Fibroblast of pulmonary artery (primary cell): ENCODE results near the gene MYMX.

Experiments used
- DNase-seq: peaks from one replicate; pipeline ENCODE4 v3.0.0-alpha.2; 2010; ENCODE audit warnings: low read depth
- H3K4me3 ChIP-seq: replicated peaks from 2 replicates; pipeline ENCODE4 v1.5.1; 2011; ENCODE audit warnings: low read depth, mild to moderate bottlenecking, control low read depth, low read length, moderate library complexity
- TF ChIP-seq, protein P1 (sequence below): IDR thresholded peaks from 2 replicates; pipeline ENCODE4 v1.5.1; 2011; ENCODE audit warnings: mild to moderate bottlenecking, control low read depth, low read length, inconsistent platforms; ENCODE audit errors: missing control alignments

The MYMX gene

DNA sequence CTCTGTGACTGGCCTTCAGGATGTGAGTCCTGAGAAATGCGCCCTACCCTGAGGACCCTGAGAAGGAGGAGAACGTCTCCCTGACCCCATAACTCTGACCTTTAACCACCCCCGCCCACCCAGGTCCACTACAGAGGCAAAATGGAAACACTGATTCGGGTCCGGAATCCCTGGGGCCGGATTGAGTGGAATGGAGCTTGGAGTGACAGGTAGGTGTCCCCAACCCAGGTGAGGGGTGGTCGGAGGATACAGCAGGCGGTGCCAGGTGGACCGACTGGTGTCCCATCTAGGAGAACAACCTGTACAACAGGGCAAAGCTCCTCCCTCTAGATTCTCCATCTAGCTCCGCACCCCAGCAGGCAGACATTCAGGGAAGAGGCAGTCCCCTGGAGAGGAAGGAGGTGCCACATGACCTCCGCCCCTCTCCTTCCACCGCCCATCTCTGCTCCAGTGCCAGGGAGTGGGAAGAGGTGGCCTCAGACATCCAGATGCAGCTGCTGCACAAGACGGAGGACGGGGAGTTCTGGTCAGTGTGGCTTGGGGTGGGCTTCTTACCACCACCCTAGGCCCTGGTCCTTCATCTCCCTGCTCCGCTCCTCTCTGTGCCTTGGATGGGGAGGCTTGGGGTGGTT, 40.5 kb upstream of the MYMX start:
- TF ChIP-seq, protein P1, sequence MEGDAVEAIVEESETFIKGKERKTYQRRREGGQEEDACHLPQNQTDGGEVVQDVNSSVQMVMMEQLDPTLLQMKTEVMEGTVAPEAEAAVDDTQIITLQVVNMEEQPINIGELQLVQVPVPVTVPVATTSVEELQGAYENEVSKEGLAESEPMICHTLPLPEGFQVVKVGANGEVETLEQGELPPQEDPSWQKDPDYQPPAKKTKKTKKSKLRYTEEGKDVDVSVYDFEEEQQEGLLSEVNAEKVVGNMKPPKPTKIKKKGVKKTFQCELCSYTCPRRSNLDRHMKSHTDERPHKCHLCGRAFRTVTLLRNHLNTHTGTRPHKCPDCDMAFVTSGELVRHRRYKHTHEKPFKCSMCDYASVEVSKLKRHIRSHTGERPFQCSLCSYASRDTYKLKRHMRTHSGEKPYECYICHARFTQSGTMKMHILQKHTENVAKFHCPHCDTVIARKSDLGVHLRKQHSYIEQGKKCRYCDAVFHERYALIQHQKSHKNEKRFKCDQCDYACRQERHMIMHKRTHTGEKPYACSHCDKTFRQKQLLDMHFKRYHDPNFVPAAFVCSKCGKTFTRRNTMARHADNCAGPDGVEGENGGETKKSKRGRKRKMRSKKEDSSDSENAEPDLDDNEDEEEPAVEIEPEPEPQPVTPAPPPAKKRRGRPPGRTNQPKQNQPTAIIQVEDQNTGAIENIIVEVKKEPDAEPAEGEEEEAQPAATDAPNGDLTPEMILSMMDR, result no peak
- no peak for DNase-seq
- H3K4me3 ChIP-seq, result no peak overlapping the region

DNA sequence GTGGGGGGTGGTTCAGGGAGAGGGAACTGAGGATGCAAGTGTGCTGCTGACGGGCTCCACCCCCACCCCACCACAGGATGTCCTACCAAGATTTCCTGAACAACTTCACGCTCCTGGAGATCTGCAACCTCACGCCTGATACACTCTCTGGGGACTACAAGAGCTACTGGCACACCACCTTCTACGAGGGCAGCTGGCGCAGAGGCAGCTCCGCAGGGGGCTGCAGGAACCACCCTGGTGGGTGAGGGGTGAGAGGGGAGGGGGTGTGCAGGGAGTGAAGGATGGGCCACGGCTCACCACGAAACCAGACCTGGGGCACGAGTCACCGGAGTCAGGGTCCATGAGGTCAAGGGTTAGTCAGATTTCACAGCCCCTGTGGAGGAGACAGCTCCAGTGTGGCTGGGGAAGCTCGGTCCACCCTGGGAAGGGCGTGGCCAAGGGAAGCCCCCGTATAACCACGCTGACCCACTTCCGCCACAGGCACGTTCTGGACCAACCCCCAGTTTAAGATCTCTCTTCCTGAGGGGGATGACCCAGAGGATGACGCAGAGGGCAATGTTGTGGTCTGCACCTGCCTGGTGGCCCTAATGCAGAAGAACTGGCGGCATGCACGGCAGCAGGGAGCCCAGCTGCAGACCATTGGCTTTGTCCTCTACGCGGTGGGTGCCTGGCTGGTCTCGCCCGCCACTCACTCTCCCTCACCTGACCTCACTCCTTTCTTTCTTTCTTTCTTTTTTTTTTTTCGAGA, 39.8 kb upstream of the MYMX start:
- H3K4me3 ChIP-seq, result no peak overlapping the region
- TF ChIP-seq, protein P1, result no peak
- no peak for DNase-seq

DNA sequence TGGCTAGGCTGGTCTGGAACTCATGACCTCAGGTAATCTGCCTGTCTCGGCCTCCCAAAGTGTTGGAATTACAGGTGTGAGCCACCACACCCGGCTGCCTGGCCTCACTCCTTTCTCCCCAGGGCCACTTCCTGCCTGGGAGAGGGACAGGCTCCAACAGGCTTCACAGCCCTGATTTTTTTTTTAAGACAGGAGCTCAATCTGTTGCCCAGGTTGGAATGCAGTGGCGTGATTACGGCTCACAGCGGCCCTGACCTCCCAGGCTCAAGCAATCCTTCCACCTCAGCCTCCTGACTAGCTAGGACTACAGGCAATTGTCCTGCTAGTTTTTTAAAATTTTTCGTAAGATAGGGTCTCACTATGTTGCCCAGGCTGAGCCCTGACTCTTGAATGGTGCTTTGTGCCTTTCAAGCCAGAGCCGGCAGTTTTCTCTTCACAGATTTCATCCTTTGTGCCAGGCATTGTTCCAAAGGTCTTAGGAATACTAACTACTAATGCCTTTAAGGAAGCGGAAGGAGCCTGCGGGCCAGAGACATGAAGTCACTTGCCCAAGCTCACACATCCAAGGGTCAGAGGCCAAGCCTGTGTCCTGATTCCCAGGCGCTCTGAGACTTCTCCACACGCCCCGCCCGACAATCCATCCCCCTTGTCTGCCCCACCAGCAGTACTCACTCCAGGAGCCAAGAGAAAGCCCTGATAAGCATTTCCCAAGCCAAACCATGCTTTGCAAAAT, 38.9 kb upstream of the MYMX start:
- no peak overlapping the region for H3K4me3 ChIP-seq
- TF ChIP-seq, protein P1, result no peak
- peak; percentile 96 for DNase-seq

DNA sequence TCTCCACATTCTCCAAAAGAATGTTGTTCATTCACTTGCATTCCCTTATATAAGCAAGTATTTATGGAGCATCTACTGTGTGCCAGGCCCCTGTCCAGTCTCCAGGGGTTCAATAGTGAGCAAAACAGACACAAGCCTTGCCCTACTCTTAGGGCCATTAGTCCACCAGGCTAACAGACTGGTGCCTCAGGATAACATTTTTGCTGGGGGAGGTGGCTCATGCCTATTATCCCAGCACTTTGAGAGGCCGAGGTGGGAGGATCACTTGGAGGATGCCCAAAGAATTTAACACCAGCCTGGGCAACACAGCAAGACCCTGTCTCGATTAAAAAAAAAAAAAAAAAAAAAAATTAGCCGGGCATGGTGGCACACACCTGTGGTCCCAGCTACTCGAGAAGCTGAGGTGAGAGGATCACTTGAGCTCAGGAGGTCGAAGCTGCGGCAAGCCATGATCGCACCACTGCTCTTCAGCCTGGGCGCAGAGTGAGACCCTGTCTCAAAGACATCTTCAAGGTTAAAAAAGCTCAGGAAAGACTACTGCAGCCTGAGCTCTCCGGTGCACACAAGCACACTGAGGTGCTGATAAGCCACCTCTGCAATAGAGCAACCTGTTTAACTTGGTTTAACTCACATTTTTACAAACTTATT, 38.2 kb upstream of the MYMX start:
- TF ChIP-seq, protein P1, result no peak
- no peak for DNase-seq
- H3K4me3 ChIP-seq, result no peak overlapping the region

DNA sequence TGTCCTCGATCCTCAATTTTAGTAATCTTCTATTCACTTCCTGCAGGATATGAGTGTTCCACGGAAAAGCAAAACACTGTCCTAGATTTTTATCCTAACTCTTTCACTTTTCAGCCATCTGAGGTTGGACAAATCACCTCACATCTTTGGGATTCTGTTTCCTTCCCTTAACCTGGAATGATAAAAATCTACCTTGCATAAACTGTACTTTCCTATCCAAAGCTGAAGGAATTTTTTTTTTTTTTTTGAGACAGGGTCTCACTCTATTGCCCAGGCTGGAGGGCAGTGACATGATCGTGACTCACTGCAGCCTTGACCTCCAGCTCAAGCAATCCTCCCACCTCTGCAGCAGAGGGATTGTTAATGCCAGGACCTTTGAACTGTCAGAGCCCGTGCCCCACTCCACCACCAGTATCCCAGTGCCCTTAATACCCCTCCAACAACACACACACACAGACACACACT, 37.6 kb upstream of the MYMX start:
- no peak overlapping the region for H3K4me3 ChIP-seq
- DNase-seq, result no peak
- TF ChIP-seq, protein P1, result no peak

DNA sequence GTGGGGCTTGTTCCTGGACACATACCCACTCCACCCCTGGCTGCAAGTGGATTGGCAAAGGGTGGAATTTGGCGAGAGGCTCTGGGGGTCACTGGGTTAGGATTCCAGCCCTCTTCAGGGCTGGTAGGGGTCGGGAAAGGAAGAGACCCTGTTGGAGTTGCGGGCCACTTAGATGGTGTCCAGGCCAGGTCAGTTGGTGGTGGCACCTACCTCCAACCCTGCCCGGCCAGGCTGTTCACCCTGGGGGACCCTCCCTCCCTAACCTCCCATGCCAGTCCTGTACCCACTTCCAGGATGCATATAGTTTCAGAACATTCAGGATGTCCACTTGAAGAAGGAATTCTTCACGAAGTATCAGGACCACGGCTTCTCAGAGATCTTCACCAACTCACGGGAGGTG, 37.1 kb upstream of the MYMX start:
- no peak for DNase-seq
- H3K4me3 ChIP-seq, result no peak overlapping the region
- TF ChIP-seq, protein P1, result no peak
